OCI-LY1 (cell line): ENCODE data around the gene SLCO4A1.

Source experiments
- H2AFZ ChIP-seq: fragments of 200-600 bp; sonication (generic), shearing (Covaris generic); 2 replicates; pipeline ENCODE4 v1.6.0; 2014; ENCODE audit warnings: antibody characterized with exemption, mild to moderate bottlenecking, low read length
- H3F3A ChIP-seq: fragments of 200-600 bp; sonication (generic), shearing (Covaris generic); 2 replicates; pipeline ENCODE4 v1.6.0; 2014; ENCODE audit warnings: mild to moderate bottlenecking, antibody characterized with exemption, low read length, moderate library complexity; ENCODE audit not compliant: insufficient read depth
- H3K27ac ChIP-seq: fragments of 200-600 bp; sonication (generic); 2 replicates; pipeline ENCODE4 v1.5.1; 2014; ENCODE audit warnings: low read length, mixed run types, mild to moderate bottlenecking, low read depth; ENCODE audit not compliant: poor library complexity, severe bottlenecking
- H3K27me3 ChIP-seq: fragments of 200-600 bp; sonication (generic); 2 replicates; pipeline ENCODE4 v1.6.0; 2014; ENCODE audit warnings: antibody characterized with exemption, mild to moderate bottlenecking, low read length, moderate library complexity; ENCODE audit not compliant: insufficient read depth
- H3K36me3 ChIP-seq: fragments of 200-600 bp; sonication (generic); 2 replicates; pipeline ENCODE4 v1.6.1; 2014; ENCODE audit warnings: mild to moderate bottlenecking, antibody characterized with exemption, low read length, moderate library complexity, mixed read lengths; ENCODE audit not compliant: insufficient read depth
- H3K4me1 ChIP-seq: fragments of 200-600 bp; sonication (generic); 2 replicates; pipeline ENCODE4 v1.5.1; 2014; ENCODE audit warnings: mild to moderate bottlenecking, low read length, moderate library complexity; ENCODE audit not compliant: insufficient read depth, severe bottlenecking
- H3K4me2 ChIP-seq: fragments of 200-600 bp; sonication (generic), shearing (Covaris generic); 2 replicates; pipeline ENCODE4 v1.6.1; 2014; ENCODE audit warnings: low read length
- H3K4me3 ChIP-seq: fragments of 200-600 bp; sonication (generic); 2 replicates; pipeline ENCODE4 v1.5.1; 2014; ENCODE audit warnings: low read length, low read depth, mild to moderate bottlenecking, mixed read lengths; ENCODE audit not compliant: poor library complexity, severe bottlenecking
- H3K79me2 ChIP-seq: fragments of 200-600 bp; shearing (Covaris generic); 2 replicates; pipeline ENCODE4 v1.6.1; 2016; ENCODE audit warnings: mixed run types, low read length, mixed read lengths; ENCODE audit not compliant: insufficient read depth
- H3K9ac ChIP-seq: fragments of 200-600 bp; sonication (generic), shearing (Covaris generic); 2 replicates; pipeline ENCODE4 v1.6.1; 2014; ENCODE audit warnings: mild to moderate bottlenecking, low read length, mixed read lengths
- H3K9me2 ChIP-seq: fragments of 200-600 bp; sonication (generic), shearing (Covaris generic); 2 replicates; pipeline ENCODE4 v1.6.1; 2014; ENCODE audit warnings: low read depth, mild to moderate bottlenecking, low read length, mixed read lengths
- H3K9me3 ChIP-seq: fragments of 200-600 bp; shearing (Covaris generic); 2 replicates; pipeline ENCODE4 v1.6.1; 2014; ENCODE audit warnings: low read length, mixed read lengths
- H4K20me1 ChIP-seq: fragments of 200-600 bp; sonication (generic), shearing (Covaris generic); 2 replicates; pipeline ENCODE4 v1.6.0; 2016; ENCODE audit warnings: mild to moderate bottlenecking, low read length; ENCODE audit not compliant: insufficient read depth
- CTCF ChIP-seq: fragments of 200-600 bp; sonication (generic), shearing (Covaris generic); IDR thresholded peaks from 2 replicates; pipeline ENCODE4 v1.5.1; 2017; ENCODE audit warnings: mild to moderate bottlenecking, antibody characterized with exemption, low read length, moderate library complexity, mixed read lengths
- EZH2 ChIP-seq: fragments of 200-600 bp; sonication (generic), shearing (Covaris generic); IDR thresholded peaks from 2 replicates; pipeline ENCODE4 v1.8.0; 2017; ENCODE audit warnings: borderline replicate concordance, mixed run types, mild to moderate bottlenecking, antibody characterized with exemption, low read length, moderate library complexity, mixed read lengths

SLCO4A1 gene

GRCh38 chr20:62642051-62642665 lies at the start of gene SLCO4A1:
Gene SLCO4A1 (plus strand): TSS chr20:62642503. CDS start chr20:62656455, 13,952 bp downstream.
- Histone ChIP-seq H3K9ac (peak within 1 kb of the TSS; percentile 43; the same call in 1 of the 2 replicates), H3K36me3 (no peaks in the 10 kb centered on the region), H3K79me2 (no peaks in the 10 kb centered on the region), H4K20me1 (no peaks in the 10 kb centered on the region), H3K4me2 (peak within 1 kb of the TSS; percentile 55), H3K4me1 (peaks cover 6% of the 10 kb centered on the region), H3K27ac (no peak within 1 kb of the TSS), H3K4me3 (peak within 1 kb of the TSS; percentile 52), H3K27me3 (peaks cover 5% of the 10 kb centered on the region), H3F3A (no peaks in the 10 kb centered on the region), H2AFZ (no peak within 1 kb of the TSS), H3K9me3 (no peaks in the 10 kb centered on the region), H3K9me2 (no peaks in the 10 kb centered on the region)
- no peak for TF ChIP-seq CTCF
- TF ChIP-seq EZH2: no peak

- Histone ChIP-seq H3K9me3 (no peaks in the 10 kb centered on the region), H3K9ac (no peak overlapping the region), H3K9me2 (no peaks in the 10 kb centered on the region), H3K4me3 (no peak overlapping the region), H3K4me2 (no peak overlapping the region), H3K79me2 (no peaks in the 10 kb centered on the region), H3F3A (no peaks in the 10 kb centered on the region), H3K4me1 (no peaks in the 10 kb centered on the region), H3K27ac (no peak overlapping the region), H4K20me1 (no peaks in the 10 kb centered on the region), H2AFZ (no peak overlapping the region), H3K36me3 (no peaks in the 10 kb centered on the region), H3K27me3 (no peaks in the 10 kb centered on the region)
- TF ChIP-seq EZH2 (no peak), CTCF (no peak)
These were observed 49.7 kb upstream of the SLCO4A1 start for GRCh38 chr20:62592506-62593177.

- Histone ChIP-seq H3K4me3 (no peak overlapping the region), H3K4me2 (no peak overlapping the region), H3K79me2 (no peaks in the 10 kb centered on the region), H3K4me1 (no peaks in the 10 kb centered on the region), H2AFZ (no peak overlapping the region), H3K9me2 (no peaks in the 10 kb centered on the region), H3K9me3 (no peaks in the 10 kb centered on the region), H3F3A (no peaks in the 10 kb centered on the region), H3K27ac (no peak overlapping the region), H3K36me3 (no peaks in the 10 kb centered on the region), H4K20me1 (no peaks in the 10 kb centered on the region), H3K27me3 (no peaks in the 10 kb centered on the region), H3K9ac (no peak overlapping the region)
- TF ChIP-seq CTCF: no peak
- no peak for TF ChIP-seq EZH2
These were observed 48.7 kb upstream of the SLCO4A1 start for GRCh38 chr20:62593616-62594015.
